GM21717 (cell line): ENCODE data around the gene TANC2.
"Not testable (repeated sequence)": the region's sequence is repeated elsewhere in the genome, so short reads cannot be mapped to it uniquely, and the experiment has no call there.

Source experiments
- ATAC-seq: cut with Tn5 transposase; IDR thresholded peaks from one replicate; pipeline ENCODE4 v1.9.1; 2021; ENCODE audit warnings: mild to moderate bottlenecking, moderate library complexity; ENCODE audit not compliant: unreplicated experiment

TANC2 gene

GRCh38 chr17:62963296-62963695, 2.7 kb upstream of the TANC2 start:
- no peak for ATAC-seq

- no peak for ATAC-seq
Observed at GRCh38 chr17:62964506-62964905, 1.5 kb upstream of the TANC2 start.

GRCh38 chr17:62965174-62965685, 805 bp upstream of the TANC2 start:
- ATAC-seq = no peak

- no peak for ATAC-seq
Observed at GRCh38 chr17:62966426-62967204, 580 bp downstream of the TANC2 start.

GRCh38 chr17:62967205-62967529, 1.1 kb downstream of the TANC2 start:
- ATAC-seq = no peak

- peak; percentile 80 for ATAC-seq
Observed at GRCh38 chr17:62968445-62968923, 2.4 kb downstream of the TANC2 start.

GRCh38 chr17:62970610-62971009, 4.6 kb downstream of the TANC2 start:
- ATAC-seq = no peak

GRCh38 chr17:62971853-62972252, 5.8 kb downstream of the TANC2 start:
- no peak for ATAC-seq

- ATAC-seq = no peak
Observed at GRCh38 chr17:62974788-62975187, 8.8 kb downstream of the TANC2 start.

GRCh38 chr17:62975206-62975605, 9.2 kb downstream of the TANC2 start:
- ATAC-seq = no peak

- ATAC-seq = not testable (repeated sequence)
Observed at GRCh38 chr17:62976643-62977231, 10.7 kb downstream of the TANC2 start.

GRCh38 chr17:62980842-62981241, 14.8 kb downstream of the TANC2 start:
- no peak for ATAC-seq

- no peak for ATAC-seq
Observed at GRCh38 chr17:62981933-62982332, 15.9 kb downstream of the TANC2 start.

GRCh38 chr17:62984801-62985200, 18.8 kb downstream of the TANC2 start:
- no peak for ATAC-seq

- no peak for ATAC-seq
Observed at GRCh38 chr17:62986549-62986948, 20.5 kb downstream of the TANC2 start.

- ATAC-seq = no peak
Observed at GRCh38 chr17:62987136-62987535, 21.1 kb downstream of the TANC2 start.

GRCh38 chr17:62989501-62989900, 23.5 kb downstream of the TANC2 start:
- no peak for ATAC-seq

- no peak for ATAC-seq
Observed at GRCh38 chr17:62994931-62995330, 28.9 kb downstream of the TANC2 start.

- no peak for ATAC-seq
Observed at GRCh38 chr17:62995377-62995885, 29.4 kb downstream of the TANC2 start.

- no peak for ATAC-seq
Observed at GRCh38 chr17:62996221-62996620, 30.2 kb downstream of the TANC2 start.

- ATAC-seq = no peak
Observed at GRCh38 chr17:62998166-62998565, 32.1 kb downstream of the TANC2 start.
